Activated naive CD4-positive, alpha-beta T cell (primary cell): ENCODE data around the gene NEK1.
"Not testable (repeated sequence)": the region's sequence is repeated elsewhere in the genome, so short reads cannot be mapped to it uniquely, and the experiment has no call there.

Experiments used
- DNase-seq, 4 experiments: peaks; one replicate each; lab custom pipeline; 2025; lab: John Stamatoyannopoulos, UW

NEK1 gene

DNA sequence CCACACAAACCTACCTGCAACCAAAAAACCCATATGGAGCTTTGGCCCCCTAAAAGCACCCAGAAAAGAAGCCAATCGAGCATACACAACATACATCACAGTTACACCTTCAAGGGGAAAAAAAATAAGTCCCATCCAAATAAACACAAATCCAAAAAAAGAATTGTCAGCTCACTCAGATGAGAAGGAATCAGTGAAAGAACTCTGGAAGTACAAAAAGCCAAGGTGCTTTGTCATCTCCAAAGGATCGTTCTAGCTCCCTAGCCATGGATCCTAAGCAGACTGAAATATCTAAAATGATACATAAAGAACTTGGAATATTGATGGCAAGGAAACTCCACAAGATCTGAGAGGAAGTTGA, 119.2 kb downstream of the NEK1 start:
- no peak for DNase-seq

DNA sequence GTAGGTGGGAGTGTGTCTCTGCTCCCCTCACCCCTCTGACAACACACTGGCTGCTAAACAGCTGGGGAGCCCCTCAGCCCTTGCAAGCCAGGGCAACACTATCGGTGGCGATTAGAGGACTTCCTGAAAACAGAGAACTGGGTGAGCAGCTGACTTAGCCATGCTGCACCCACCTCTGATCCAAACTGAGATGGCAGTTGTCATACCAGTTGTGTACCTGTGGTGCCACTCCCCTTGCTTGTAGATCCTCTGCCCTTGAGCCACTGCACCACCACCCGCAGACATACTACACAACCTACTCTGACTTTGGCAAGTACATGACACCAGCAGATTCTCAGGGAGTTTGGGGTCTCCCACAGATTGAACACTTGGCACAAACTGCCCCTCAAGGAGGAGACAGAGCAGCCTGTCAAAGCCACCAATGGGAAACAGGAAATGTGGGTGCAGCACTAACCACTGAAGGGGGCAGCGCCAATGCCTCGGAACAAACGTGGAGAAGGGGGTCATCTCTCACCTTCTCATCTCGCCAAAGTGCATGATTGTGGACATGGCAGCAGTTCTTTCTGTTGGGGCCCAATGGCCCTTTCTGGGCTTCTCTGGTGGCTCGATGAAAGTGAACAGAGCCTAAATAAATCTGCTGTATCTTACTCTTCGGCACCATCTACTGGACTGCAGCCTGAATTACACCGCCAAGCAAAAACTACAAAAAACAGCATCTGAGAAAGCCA, 119.8 kb downstream of the NEK1 start:
- no peak for DNase-seq

DNA sequence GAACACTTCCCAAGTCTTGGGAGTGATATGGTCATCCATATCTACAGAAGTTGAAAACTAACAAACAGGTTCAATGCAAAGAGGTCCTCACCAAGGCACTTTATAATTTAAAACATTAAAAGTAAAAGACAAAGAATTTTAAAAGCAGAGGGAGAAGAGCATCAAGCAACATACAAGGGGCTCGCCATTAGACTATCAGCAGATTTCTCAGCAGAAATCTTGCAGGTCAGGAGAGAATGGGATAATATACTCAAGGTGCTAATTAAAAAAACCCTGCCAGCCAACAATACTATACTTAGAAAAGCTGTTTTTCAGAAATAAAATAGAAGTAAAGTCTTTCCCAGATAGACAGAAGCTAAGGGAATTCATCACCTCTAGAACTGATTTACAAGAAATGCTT, 121.2 kb downstream of the NEK1 start:
- DNase-seq = no peak

DNA sequence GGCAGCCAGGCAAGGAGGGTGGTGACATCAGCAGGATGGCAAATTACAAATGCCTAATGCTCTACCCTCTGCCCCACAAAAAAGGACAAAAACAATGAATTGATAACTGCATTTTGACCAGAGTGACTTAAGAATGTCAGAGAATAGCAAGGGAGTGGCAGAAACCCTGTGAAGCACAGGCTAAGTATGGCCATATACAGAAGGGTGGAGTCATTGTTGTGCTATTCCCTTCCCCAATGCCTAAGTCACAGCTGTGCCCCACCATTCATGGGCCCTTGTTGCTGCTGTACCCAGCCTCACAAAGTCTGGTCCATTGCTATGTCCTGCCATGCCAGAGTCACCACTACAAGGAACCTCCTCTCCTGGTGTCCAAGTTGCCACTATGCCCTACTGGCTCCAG, 123.1 kb downstream of the NEK1 start:
- DNase-seq = no peak

DNA sequence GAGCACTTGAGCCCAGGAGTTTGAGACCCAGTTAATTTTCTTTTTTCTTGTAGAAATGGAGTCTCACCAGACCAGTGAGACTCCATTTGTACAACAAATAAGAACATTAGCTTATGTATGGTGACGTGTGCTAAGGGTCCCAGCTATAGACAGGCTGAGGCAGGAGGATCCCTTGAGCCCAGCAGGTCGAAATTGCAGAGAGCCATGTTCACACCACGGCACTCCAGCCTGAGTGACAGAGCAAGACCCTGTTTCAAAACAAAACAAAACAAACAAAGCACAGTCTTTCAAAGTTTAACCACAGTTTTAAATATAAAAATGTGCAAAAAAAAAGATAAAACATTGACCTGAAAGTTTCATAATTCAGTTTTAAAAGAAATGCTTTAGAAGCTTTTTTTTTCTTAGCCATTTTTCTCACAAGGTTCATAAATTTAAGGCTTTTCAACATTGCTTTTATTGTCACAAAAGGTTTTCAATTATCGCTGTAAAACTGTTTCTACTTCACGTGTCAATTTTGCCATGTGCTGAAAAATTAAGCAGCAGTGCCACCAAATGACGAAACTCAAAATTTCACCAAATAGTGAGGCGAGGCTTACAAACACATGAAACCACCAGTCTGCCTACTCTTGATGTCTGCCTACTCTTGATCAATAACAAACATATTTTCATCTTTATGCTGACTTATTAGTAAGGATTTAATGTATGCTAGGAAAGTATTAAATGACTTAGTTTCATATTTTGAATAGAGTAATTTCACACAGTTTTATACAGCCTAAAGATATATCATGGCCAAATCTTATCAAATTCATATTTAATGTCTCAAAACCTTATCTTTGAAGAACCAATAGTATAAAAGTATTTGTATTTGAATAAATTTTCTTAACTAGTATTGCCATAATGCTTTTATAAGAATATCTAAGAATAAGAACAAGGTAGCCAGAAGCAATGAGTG, 126.3 kb downstream of the NEK1 start:
- DNase-seq = peak in 1 of 4 experiments; percentile 0

DNA sequence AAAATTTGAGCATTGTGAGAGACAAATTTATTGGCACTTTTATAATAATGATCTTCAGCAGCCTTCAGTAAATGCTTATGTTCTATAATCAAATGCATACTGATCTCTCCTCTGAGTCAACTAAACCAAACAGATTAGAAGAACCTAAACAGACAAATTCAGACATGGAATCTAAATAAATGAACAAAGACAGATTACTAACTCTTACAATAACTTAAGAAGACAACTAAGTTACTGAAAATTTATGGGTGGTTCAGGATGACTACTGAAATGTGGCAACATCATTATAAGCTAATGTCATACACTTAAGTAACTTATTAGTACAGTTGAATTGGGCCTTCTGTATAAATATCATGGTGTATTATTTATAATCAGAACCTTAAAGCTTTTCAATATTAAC, 127.3 kb downstream of the NEK1 start:
- DNase-seq = no peak

DNA sequence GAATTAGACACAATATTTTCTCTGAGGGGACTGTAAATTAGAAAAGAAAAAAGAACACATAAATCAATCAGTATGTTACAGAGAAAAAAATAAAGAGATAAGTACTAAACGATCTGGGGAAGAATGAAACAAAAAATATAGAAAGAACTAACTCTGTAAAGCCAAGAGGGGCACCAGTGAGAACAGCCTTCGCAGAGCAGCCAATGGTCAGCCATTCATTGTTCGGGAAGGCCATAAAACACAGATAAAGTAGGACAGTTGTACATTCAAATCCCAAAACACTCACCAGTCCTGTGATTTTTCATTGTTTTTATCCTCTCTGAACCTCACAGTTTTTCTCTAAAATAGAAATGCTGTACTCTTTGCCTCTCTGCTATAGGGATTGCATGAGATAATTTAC, 127.9 kb downstream of the NEK1 start:
- DNase-seq = no peak

DNA sequence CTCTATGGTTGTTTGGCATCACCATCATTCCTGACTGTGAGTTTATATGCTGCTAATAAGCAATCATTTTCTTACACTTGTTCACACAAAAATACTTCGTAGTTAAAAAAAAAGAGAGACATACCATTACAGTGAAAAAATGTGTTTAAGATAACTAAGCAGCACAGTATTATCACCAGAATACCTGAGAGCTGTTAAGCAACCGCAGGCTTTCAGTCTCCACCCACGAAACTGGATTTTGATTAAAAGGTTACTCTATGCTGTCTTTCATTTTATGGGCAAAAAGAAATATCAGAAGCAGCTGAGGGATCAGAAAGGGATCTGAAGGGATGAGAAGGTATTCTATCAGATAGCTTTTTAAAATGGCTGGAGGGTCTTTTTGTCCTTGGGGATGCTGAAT, 148.3 kb downstream of the NEK1 start:
- DNase-seq = no peak

DNA sequence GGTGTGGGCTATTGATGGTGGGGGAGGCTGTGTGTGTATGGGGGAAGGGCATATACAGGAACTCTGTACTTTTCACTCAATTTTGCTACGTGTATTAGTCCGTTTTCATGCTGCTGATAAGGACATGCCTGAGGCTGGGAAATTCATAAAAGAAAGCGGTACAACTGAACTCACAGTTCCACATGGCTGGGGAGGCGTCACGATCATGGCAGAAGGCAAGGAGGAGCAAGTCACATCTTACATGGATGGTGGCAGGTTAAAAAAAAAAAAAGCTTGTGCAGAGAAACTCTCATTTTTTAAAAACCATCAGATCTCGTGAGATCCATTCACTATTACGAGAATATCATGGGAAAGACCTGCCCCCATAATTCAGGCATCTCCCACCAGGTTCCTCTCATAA, 152.3 kb downstream of the NEK1 start:
- DNase-seq = no peak

DNA sequence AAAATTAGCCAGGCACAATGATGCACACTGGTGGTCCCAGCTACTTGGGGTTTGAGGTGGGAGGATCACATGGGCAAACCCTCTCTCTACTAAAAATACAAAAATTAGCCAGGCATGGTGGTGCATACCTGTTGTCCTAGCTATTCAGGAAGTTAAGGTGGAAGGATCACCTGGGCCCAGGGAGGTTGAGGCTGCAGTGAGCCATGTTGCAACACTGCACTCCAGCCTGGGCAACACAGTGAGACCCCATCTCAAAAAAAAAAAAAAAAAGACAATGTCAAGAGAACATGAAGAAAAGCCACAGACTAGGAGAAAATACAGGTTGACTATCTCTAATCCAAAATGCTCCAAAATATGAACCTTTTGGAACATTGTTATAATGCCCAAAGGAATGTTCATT, 153.8 kb downstream of the NEK1 start:
- no peak for DNase-seq

DNA sequence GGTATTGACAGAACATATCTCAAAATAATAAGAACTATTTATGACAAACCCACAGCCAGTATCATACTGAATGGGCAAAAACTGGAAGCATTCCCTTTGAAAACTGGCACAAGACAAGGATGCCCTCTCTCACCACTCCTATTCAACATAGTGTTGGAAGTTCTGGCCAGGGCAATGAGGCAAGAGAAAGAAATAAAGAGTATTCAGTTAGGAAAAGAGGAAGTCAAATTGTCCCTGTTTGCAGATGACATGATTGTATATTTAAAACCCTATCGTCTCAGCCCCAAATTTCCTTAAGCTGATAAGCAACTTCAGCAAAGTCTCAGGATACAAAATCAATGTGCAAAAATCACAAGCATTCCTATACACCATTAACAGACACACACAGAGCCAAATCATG, 159.7 kb downstream of the NEK1 start:
- DNase-seq = not testable (repeated sequence)

DNA sequence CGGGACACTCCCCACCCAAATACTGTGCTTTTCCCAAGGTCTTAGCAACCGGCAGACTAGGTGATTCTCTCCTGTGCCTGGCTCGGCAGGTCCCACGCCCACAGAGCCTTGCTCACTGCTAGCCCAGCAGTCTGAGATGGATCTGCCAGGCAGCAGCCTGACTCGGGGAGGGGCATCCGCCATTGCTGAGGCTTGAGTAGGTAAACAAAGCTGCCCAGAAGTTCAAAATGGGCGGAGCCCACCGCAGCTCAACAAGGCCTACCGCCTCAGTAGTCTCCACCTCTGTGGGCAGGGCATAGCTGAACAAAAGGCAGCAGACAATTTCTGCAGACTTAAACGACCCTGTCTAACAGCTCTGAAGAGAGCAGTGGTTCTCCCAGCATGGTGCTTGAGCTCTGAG, 163.4 kb downstream of the NEK1 start:
- not testable (repeated sequence) for DNase-seq

DNA sequence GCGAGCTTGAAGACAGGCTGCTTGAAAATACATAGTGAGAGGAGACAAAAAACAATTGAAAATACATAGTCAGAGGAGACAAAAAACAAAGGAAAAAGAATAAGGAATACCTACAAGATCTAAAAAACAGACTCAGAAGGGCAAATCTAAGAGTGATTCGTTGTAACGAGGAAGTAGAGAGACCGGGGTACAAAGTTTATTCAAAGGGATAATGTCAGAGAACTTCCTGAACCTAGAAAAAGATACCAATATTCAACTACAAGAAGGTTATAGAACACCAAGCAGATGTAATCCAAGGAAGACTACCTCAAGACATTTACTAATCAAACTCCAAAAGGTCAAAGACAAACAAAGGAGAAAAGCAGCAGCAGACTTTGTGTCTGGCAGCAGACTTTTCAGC, 165.6 kb downstream of the NEK1 start:
- no peak for DNase-seq

DNA sequence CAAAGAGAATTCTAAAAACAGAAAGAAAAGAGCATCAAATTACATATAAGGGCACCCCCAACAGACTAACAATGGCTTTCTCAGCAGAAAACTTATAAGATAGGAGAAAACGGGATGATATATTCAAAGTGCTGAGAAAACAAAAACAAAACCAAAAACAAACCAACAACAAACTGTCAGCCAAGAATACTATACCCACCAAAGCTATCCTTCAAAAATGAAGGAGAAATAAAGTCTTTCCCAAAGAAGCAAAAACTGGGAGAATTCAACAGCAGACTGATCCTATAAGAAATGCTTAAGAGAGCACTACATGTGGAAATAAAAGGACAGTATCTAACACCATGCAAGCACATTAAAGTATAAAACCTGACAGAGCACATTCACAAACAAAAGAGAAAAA, 168.6 kb downstream of the NEK1 start:
- no peak for DNase-seq

DNA sequence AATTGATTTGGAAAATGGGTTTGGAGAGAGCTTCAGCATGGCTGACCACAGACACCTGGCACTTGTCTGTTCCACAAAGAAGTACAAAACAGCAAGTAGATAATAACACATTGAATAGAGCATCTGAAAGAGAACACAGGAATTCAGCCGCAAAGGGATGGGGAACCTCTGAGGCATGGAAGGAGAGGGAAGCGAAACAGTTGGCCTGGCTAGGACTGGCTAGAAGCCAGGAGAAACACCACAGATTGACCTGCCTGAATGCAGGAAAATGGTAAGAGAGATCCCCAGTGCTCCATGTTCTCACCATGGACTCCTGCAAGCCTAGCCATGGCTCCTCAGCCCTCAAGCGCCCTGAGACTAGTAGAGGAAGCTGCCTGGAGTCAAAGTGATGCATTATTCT, 171.9 kb downstream of the NEK1 start:
- DNase-seq = no peak

DNA sequence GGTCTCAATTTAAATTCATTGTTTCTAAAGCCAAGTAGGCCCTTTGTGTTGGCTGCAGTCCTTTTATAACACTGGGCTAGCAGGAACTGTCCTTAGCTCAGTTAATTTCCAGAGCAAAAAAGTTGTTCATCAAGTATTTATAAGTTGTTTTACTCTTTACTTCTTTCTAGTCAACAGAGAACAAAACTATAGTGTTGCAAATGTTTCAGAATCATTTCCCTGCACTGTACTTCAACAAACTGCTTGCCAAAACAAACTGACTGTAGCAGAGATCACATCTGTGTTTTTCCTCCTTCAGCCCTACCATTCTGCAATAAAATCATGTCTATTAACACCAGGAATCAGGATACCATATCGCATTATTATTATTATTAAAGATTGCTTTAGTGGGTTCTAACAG, 173.1 kb downstream of the NEK1 start:
- no peak for DNase-seq

DNA sequence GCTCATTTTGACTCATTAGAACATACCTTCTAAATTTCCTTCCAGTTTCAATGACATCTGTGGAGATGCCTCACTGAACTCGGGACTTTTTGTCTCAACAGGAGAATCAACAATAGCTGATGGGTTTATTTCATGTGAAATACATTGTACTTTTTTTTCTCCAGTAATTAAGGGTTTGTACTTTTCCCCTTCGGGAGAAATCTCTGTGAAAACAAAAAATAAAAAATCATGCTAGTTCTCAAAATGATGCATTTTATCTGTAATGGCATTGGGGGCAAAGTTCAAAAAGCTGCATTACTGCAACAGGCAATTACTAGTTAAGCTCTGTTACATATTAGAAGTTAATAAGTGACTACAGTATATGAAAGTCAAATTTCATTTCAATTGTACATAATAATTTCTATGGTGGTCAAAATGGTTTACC, 174.3 kb downstream of the NEK1 start:
- no peak for DNase-seq

DNA sequence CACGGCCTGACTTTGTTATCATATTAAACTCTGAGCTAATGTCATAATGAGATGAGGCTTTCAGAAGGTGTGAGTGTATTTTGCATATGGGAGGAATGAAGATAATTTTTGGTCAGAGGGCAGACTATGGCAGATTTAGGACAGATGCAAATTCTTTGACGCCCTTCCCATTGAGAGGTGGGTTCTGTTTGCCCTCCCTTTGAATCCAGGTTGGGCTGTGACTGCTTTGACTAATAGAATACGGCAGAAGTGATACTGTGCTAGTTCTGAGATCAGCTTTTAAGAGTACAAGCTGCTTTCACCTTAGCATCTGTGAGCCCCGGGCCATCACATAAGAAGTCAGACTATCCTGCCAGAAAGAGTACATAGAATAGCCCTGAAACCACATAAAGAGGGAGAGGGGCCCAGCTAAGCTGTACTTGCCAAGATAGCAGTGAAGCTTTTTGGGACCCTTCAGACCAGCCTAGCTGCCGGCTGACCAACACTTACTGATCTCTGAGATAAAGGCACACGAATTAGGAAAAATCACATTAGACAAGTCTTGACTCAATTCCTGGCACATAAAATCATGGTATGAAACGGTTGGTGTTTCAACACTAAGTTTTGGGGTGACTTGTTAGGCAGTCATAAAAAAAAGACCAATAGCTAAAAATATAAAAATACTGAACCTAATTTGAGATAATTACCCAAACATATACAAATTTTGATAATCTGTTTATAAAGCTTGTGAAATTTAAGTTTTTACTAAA, 174.9 kb downstream of the NEK1 start:
- DNase-seq = no peak

DNA sequence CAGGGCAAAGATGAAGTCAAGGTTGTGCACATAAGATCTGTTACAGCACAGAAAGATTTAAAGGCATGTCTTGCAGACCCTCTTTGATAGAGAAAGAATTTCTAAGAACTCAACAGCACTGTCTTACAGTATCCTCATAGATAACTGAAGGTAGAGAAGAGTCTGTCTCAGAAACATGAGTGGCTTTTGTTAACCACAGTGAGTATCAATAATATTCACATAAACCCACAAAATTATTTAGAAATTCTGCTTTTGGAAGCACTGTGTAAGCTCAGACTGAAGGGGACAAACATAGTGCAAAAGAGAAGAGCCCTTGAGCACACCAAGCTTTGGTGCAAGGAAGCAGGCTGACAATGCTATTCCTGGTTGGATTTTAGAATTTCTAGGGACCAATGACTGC, 175.6 kb downstream of the NEK1 start:
- no peak for DNase-seq

DNA sequence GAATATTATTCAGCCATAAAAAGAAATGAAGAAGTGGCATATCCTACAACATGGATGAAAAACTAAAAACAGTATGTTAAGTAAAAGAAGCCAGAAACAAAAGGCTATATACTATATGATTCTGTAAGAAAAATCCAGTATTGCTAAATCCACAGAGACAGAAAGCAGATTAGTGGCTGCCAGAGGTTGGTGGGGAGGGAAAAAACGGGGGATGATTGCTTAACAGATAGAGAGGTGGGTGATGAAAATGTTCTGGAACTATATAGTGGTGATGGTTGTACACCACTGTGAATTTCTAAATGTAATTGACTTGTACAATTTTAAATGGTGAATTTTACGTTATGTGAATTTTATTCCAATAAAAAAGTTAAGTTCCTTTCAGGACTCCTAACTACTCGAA, 184.0 kb downstream of the NEK1 start:
- DNase-seq = no peak

DNA sequence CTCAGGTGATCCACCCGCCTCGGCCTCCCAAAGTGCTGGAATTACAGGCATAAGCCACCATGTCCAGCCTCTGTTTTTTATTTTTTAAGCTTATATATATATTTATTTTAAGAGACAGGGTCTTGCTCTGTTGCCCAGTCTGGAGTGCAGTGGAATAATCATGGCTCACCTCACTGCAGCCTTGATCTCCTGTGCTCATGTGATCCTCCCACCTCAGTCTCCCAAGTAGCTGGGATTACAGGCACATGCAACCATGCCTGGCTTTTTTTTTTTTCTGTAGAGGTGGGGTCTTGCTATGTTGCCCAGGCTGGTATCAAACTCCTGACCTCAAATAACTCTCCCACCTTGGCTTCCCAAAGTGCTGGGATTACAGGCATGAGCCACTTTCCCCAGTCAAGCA, 184.7 kb downstream of the NEK1 start:
- not testable (repeated sequence) for DNase-seq

DNA sequence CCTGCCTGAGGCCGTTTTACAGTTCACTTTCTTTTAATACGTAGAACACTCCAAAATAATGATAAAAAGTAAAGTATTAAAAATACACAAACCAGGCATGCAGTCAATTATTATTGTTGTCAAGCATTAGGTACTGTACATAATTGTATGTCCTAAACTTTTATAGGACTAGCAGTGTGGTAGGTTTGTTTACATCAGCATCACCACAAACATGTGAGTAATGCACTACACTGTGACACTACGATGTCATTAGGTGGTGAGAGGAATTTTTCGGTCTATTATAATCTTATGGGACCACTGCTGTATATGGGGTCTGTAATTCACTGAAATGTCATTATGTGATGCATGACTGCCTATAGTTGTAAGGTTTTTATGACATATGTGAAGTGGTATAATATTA, 192.1 kb downstream of the NEK1 start:
- DNase-seq = no peak

DNA sequence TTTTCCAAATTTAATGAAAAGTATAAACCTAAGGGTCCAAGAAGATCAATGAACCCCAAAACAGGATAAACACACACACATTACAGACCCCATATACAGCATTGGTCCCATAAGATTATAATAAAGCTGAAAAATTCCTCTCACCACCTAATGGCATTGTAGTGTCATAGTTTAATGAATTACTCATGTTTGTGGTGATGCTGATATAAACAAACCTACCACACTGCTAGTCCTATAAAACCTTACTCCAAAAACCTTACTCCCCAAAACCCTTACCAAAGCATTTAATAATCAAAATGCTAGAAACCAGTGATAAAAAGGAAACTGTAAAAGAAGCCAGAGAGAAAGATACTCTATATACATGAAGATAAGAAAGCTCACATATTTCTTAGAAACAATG, 193.5 kb downstream of the NEK1 start:
- no peak for DNase-seq
